Measurements from ENCODE around the gene SRPK1.

- no peak for TF ChIP-seq CTCF (conservative IDR thresholded peaks at IDR 0.05; ENCODE audit: low read length)
- TF ChIP-seq EZH2phosphoT487 (IDR thresholded peaks at IDR 0.05; ENCODE audit: borderline replicate concordance, low read depth, low read length), result no peak
These were observed 13.1 kb downstream of the SRPK1 start for GRCh38 chr6:35907750-35908149.

All from OCI-LY7 (cell line).